Measurements from ENCODE around the gene ZNF593OS.

ZNF593OS gene

GRCh38 chr1:26158908-26159742, 12.5 kb downstream of the ZNF593OS start, which contains the start of gene FAM110D:
TSS of gene FAM110D (plus strand) at chr1:26159079. CDS start at chr1:26161292, 2,213 bp downstream.
- H3K9ac ChIP-seq (ENCODE audit: low read depth, low read length): peak within 1 kb of the TSS; percentile 14; the same call in 1 of the 2 replicates
- H3K9me3 ChIP-seq (ENCODE audit: control insufficient read depth, insufficient read depth, low read length): no peaks in the 10 kb centered on the region
- no peaks in the 10 kb centered on the region for H3K36me3 ChIP-seq (ENCODE audit: insufficient read depth, low read length)
- H3K4me1 ChIP-seq (ENCODE audit: insufficient read depth, low read length): peaks cover 28% of the 10 kb centered on the region

GRCh38 chr1:26158271-26158907, 13.2 kb downstream of the ZNF593OS start:
- Histone ChIP-seq H3K36me3 (ENCODE audit: insufficient read depth, low read length) (no peaks in the 10 kb centered on the region), H3K9ac (ENCODE audit: low read depth, low read length) (no peak overlapping the region), H3K4me1 (ENCODE audit: insufficient read depth, low read length) (peaks cover 28% of the 10 kb centered on the region), H3K9me3 (ENCODE audit: control insufficient read depth, insufficient read depth, low read length) (no peaks in the 10 kb centered on the region)

- Histone ChIP-seq H3K4me1 (ENCODE audit: insufficient read depth, low read length) (peaks cover 28% of the 10 kb centered on the region), H3K36me3 (ENCODE audit: insufficient read depth, low read length) (no peaks in the 10 kb centered on the region), H3K9me3 (ENCODE audit: control insufficient read depth, insufficient read depth, low read length) (no peaks in the 10 kb centered on the region), H3K9ac (ENCODE audit: low read depth, low read length) (peak overlapping the region; percentile 39; the same call in 1 of the 2 replicates)
Measured at GRCh38 chr1:26156285-26157038, 15.2 kb downstream of the ZNF593OS start.

- Histone ChIP-seq H3K36me3 (ENCODE audit: insufficient read depth, low read length) (no peaks in the 10 kb centered on the region), H3K4me1 (ENCODE audit: insufficient read depth, low read length) (peaks cover 22% of the 10 kb centered on the region), H3K9ac (ENCODE audit: low read depth, low read length) (peak overlapping the region; percentile 39; the same call in 1 of the 2 replicates), H3K9me3 (ENCODE audit: control insufficient read depth, insufficient read depth, low read length) (no peaks in the 10 kb centered on the region)
Measured at GRCh38 chr1:26155370-26156284, 16.0 kb downstream of the ZNF593OS start.

- Histone ChIP-seq H3K9me3 (ENCODE audit: control insufficient read depth, insufficient read depth, low read length) (no peaks in the 10 kb centered on the region), H3K9ac (ENCODE audit: low read depth, low read length) (no peak overlapping the region), H3K4me1 (ENCODE audit: insufficient read depth, low read length) (peaks cover 18% of the 10 kb centered on the region), H3K36me3 (ENCODE audit: insufficient read depth, low read length) (no peaks in the 10 kb centered on the region)
Measured at GRCh38 chr1:26154750-26155149, 16.9 kb downstream of the ZNF593OS start.

- Histone ChIP-seq H3K9ac (ENCODE audit: low read depth, low read length) (no peak overlapping the region), H3K36me3 (ENCODE audit: insufficient read depth, low read length) (no peaks in the 10 kb centered on the region), H3K9me3 (ENCODE audit: control insufficient read depth, insufficient read depth, low read length) (no peaks in the 10 kb centered on the region), H3K4me1 (ENCODE audit: insufficient read depth, low read length) (peaks cover 13% of the 10 kb centered on the region)
Measured at GRCh38 chr1:26153966-26154532, 17.6 kb downstream of the ZNF593OS start.

GRCh38 chr1:26148887-26149286, 22.7 kb downstream of the ZNF593OS start:
- no peaks in the 10 kb centered on the region for H3K36me3 ChIP-seq (ENCODE audit: insufficient read depth, low read length)
- H3K4me1 ChIP-seq (ENCODE audit: insufficient read depth, low read length): no peaks in the 10 kb centered on the region
- H3K9ac ChIP-seq (ENCODE audit: low read depth, low read length): no peak overlapping the region
- H3K9me3 ChIP-seq (ENCODE audit: control insufficient read depth, insufficient read depth, low read length): no peaks in the 10 kb centered on the region

- no peaks in the 10 kb centered on the region for H3K36me3 ChIP-seq (ENCODE audit: insufficient read depth, low read length)
- H3K4me1 ChIP-seq (ENCODE audit: insufficient read depth, low read length): no peaks in the 10 kb centered on the region
- H3K9ac ChIP-seq (ENCODE audit: low read depth, low read length): no peak overlapping the region
- H3K9me3 ChIP-seq (ENCODE audit: control insufficient read depth, insufficient read depth, low read length): no peaks in the 10 kb centered on the region
Measured at GRCh38 chr1:26145960-26146294, 25.7 kb downstream of the ZNF593OS start.

GRCh38 chr1:26145041-26145959, 26.3 kb downstream of the ZNF593OS start:
- Histone ChIP-seq H3K9me3 (ENCODE audit: control insufficient read depth, insufficient read depth, low read length) (no peaks in the 10 kb centered on the region), H3K4me1 (ENCODE audit: insufficient read depth, low read length) (no peaks in the 10 kb centered on the region), H3K36me3 (ENCODE audit: insufficient read depth, low read length) (no peaks in the 10 kb centered on the region), H3K9ac (ENCODE audit: low read depth, low read length) (no peak overlapping the region)

GRCh38 chr1:26142159-26142558, 29.5 kb downstream of the ZNF593OS start:
- no peaks in the 10 kb centered on the region for H3K9me3 ChIP-seq (ENCODE audit: control insufficient read depth, insufficient read depth, low read length)
- 0 out of 2 replicates have a peak, but pooled peaks cover 6% of the 10 kb centered on the region for H3K4me1 ChIP-seq (ENCODE audit: insufficient read depth, low read length)
- no peaks in the 10 kb centered on the region for H3K36me3 ChIP-seq (ENCODE audit: insufficient read depth, low read length)
- H3K9ac ChIP-seq (ENCODE audit: low read depth, low read length): no peak overlapping the region

GRCh38 chr1:26138974-26139558, 32.6 kb downstream of the ZNF593OS start:
- Histone ChIP-seq H3K36me3 (ENCODE audit: insufficient read depth, low read length) (no peaks in the 10 kb centered on the region), H3K4me1 (ENCODE audit: insufficient read depth, low read length) (0 out of 2 replicates have a peak, but pooled peaks cover 6% of the 10 kb centered on the region), H3K9ac (ENCODE audit: low read depth, low read length) (no peak overlapping the region), H3K9me3 (ENCODE audit: control insufficient read depth, insufficient read depth, low read length) (no peaks in the 10 kb centered on the region)

GRCh38 chr1:26134466-26134865, 37.2 kb downstream of the ZNF593OS start:
- Histone ChIP-seq H3K36me3 (ENCODE audit: insufficient read depth, low read length) (no peaks in the 10 kb centered on the region), H3K4me1 (ENCODE audit: insufficient read depth, low read length) (0 out of 2 replicates have a peak, but pooled peaks cover 6% of the 10 kb centered on the region), H3K9ac (ENCODE audit: low read depth, low read length) (no peak overlapping the region), H3K9me3 (ENCODE audit: control insufficient read depth, insufficient read depth, low read length) (no peaks in the 10 kb centered on the region)
